Gastroesophageal sphincter (tissue), 4 donors: ENCODE results near the gene CD14. TPM values are rescaled to one million over a fixed set of nuclear protein-coding genes. Genes with fewer than 3 reads are reported as not detected.

Experiments used
- ATAC-seq: fragments of 150-250 bp; one replicate; pipeline ENCODE4 v1.9.1; 2016; ENCODE audit warnings: mild to moderate bottlenecking, moderate library complexity
- H3K27ac ChIP-seq, 4 donors: fragments of 200-600 bp; sonication (generic) in 3 of 4; 1 replicate in 3 of 4; 2 replicates in 1 of 4; pipeline ENCODE4 v1.5.1; 2016 to 2019
- H3K27me3 ChIP-seq: fragments of 200-600 bp; sonication (generic); one replicate; pipeline ENCODE4 v1.5.1; 2019
- H3K36me3 ChIP-seq, 2 donors: fragments of 200-600 bp; sonication (generic); one replicate each; pipeline ENCODE4 v1.5.1; 2019; ENCODE audit warnings: control low read depth in 1 of 2
- H3K4me1 ChIP-seq, 3 donors: fragments of 200-600 bp; sonication (generic); 1 replicate in 2 of 3; 2 replicates in 1 of 3; pipeline ENCODE4 v1.5.1; 2016 to 2019; ENCODE audit warnings: control low read depth in 2 of 3
- H3K4me3 ChIP-seq, 2 donors: fragments of 200-600 bp; sonication (generic); one replicate each; pipeline ENCODE4 v1.5.1; 2019; ENCODE audit warnings: mild to moderate bottlenecking in 1 of 2, moderate library complexity in 1 of 2
- H3K9me3 ChIP-seq, 3 donors: fragments of 200-600 bp; sonication (generic); one replicate each; pipeline ENCODE4 v1.5.1; 2017 to 2019; ENCODE audit warnings: control low read depth in 2 of 3
- EP300 ChIP-seq: sonication (generic); formaldehyde crosslinking; IDR thresholded peaks from one replicate; pipeline ENCODE4 v1.6.1; 2017; ENCODE audit warnings: antibody characterized with exemption, mild to moderate bottlenecking
- POLR2A ChIP-seq, 2 donors: fragments of 450-650 bp; IDR thresholded peaks; one replicate each; pipeline ENCODE4 v1.6.1; 2017; ENCODE audit warnings: antibody characterized with exemption in 2 of 2, mild to moderate bottlenecking in 2 of 2, moderate library complexity in 1 of 2
- POLR2AphosphoS5 ChIP-seq: sonication (generic); formaldehyde crosslinking; IDR thresholded peaks from one replicate; pipeline ENCODE4 v1.6.1; 2017; ENCODE audit warnings: antibody characterized with exemption
- WGBS, 2 donors: methylation state at CpG; one replicate each; pipeline ENCODE4 v1.1.5; 2018; ENCODE audit warnings: low coverage in 1 of 2; 5-methylcytosine and 5-hydroxymethylcytosine counted together
- total RNA-seq, 4 donors: library from RNA; depleted of rRNA; stranded (reverse); fragments of >200 nt; gene quantifications; one replicate each; pipeline ENCODE4 v1.1.0, GENCODE V29; 2016
- TF ChIP-seq, protein P1 (sequence below), 4 experiments: fragments of 200-600 bp in 2 of 4; fragments of 450-650 bp in 2 of 4; sonication (generic) in 1 of 4; IDR thresholded peaks; one replicate each; pipeline ENCODE4 v1.5.1; 2017 to 2019; ENCODE audit warnings: antibody characterized with exemption in 4 of 4, mild to moderate bottlenecking in 2 of 4, moderate library complexity in 2 of 4

Gene CD14
- total RNA-seq, 4 donors from 2014 or later: 20.4 to 84.5 (median 37.9) TPM

DNA sequence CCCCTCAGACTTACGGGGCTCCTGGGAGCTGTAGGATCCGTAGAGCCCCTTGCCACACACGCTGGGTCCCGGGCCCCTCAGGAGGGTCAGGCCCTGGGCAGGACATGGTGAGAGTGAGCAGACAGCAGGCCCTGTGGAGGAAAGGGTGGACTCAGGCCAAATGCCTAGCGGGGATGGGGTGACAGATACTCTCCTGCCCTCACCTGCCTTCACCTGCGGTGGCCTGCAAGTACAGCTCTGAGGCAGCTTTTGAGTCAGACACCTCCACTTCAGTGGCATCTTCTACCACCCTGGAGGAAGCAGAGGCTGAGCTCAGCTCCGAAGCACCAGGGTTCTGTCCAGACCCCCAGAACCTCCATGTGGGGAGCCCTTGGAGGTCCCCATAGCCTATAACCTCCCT, 42.1 kb downstream of the CD14 start:
- peaks cover 5% of the 10 kb centered on the region for H3K27me3 ChIP-seq
- WGBS, 2 donors: 89 to 91% methylated on average over 1 to 3 of the region's 7 CpGs

DNA sequence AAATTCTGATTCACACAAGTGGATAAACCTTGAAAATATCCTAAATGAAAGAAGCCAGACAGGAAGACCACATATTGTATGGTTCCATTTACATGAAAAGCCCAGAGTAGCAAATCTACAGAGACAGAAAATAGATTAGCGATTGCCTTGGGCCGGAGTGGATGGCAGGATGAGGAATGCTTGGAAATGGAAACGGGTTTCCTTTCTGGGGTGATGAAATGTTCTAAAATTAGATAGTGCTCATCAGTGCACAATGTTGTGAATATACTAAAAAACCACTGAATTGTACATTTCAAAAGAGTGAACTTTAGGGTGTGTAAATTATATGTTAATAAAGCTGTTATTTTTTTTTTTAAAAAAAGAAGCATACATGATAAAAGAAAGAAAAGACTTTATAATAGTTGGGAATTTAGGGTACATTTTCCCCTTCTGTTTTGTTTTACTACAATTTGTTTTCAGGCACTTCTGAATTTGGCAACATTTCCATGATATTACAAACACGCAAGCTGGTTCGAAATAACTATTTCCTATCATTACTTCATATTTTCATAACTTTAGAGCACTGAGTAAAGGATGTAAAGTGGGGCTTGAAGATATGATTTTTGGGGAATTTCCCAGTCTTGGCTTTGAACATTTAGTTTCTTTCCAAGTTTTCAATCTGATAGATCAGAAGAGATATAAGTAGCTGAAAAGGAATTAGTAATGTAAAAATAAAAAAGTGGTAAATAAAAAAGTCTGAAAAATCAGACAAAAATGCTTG, 44.5 kb downstream of the CD14 start:
- no peak for TF ChIP-seq EP300
- TF ChIP-seq, protein P1, sequence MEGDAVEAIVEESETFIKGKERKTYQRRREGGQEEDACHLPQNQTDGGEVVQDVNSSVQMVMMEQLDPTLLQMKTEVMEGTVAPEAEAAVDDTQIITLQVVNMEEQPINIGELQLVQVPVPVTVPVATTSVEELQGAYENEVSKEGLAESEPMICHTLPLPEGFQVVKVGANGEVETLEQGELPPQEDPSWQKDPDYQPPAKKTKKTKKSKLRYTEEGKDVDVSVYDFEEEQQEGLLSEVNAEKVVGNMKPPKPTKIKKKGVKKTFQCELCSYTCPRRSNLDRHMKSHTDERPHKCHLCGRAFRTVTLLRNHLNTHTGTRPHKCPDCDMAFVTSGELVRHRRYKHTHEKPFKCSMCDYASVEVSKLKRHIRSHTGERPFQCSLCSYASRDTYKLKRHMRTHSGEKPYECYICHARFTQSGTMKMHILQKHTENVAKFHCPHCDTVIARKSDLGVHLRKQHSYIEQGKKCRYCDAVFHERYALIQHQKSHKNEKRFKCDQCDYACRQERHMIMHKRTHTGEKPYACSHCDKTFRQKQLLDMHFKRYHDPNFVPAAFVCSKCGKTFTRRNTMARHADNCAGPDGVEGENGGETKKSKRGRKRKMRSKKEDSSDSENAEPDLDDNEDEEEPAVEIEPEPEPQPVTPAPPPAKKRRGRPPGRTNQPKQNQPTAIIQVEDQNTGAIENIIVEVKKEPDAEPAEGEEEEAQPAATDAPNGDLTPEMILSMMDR (IDR thresholded peaks at IDR 0.05): no peak
- no peak for TF ChIP-seq POLR2AphosphoS5
- TF ChIP-seq POLR2A (IDR thresholded peaks at IDR 0.05): no peak
- H3K27me3 ChIP-seq: no peaks in the 10 kb centered on the region
- WGBS, 2 donors: 38 to 39% methylated on average over 5 of the region's 5 CpGs
- peak; percentile 62 for ATAC-seq
- no peaks in the 10 kb centered on the region for H3K4me1 ChIP-seq
- H3K27ac ChIP-seq: peak overlapping the region in 1 of 4 donors; percentile 26
- no peak overlapping the region for H3K4me3 ChIP-seq
- no peaks in the 10 kb centered on the region for H3K9me3 ChIP-seq
- H3K36me3 ChIP-seq: no peaks in the 10 kb centered on the region

More for the DNA sequence above, 42.1 kb downstream of the CD14 start:
- no peak for ATAC-seq
- no peak overlapping the region for H3K4me3 ChIP-seq
- no peaks in the 10 kb centered on the region for H3K36me3 ChIP-seq
- no peak overlapping the region for H3K27ac ChIP-seq
- TF ChIP-seq, protein P1 (IDR thresholded peaks at IDR 0.05): no peak
- TF ChIP-seq POLR2A (IDR thresholded peaks at IDR 0.05) (no peak), POLR2AphosphoS5 (no peak), EP300 (no peak)
- H3K9me3 ChIP-seq: no peaks in the 10 kb centered on the region
- H3K4me1 ChIP-seq: no peaks in the 10 kb centered on the region

DNA sequence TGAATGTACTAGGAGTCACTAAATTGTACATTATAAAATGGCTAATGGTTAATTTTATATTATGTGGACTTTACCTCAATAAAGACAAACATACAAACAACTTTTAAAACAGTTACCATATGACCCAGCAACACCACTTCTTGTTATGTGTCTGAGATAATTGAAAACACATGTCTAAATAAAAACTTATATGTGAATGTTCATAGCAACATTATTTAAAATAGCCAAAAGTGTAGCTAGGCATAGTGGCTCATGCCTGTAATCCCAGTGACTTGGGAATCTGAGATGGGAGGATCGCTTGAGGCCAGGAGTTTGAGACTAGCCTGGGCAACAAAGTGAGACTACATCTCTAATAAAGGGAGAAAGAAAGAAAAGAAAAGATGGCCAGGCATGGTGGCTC, 45.5 kb downstream of the CD14 start:
- H3K9me3 ChIP-seq: peaks cover 0 to 6% (median 0%) of the 10 kb centered on the region in 3 donors
- H3K27ac ChIP-seq: no peak overlapping the region
- TF ChIP-seq POLR2A (IDR thresholded peaks at IDR 0.05) (no peak), EP300 (no peak), POLR2AphosphoS5 (no peak)
- TF ChIP-seq, protein P1 (IDR thresholded peaks at IDR 0.05): no peak
- H3K36me3 ChIP-seq: no peaks in the 10 kb centered on the region
- no peak for ATAC-seq
- H3K27me3 ChIP-seq: no peaks in the 10 kb centered on the region
- no peak overlapping the region for H3K4me3 ChIP-seq
- WGBS, 2 donors: 100% methylated on average over 1 of the region's 1 CpG
- H3K4me1 ChIP-seq: no peaks in the 10 kb centered on the region

Other genes with a start within 250 kb of the CD14 start
- 100 to 1,000 TPM in 1 of 4 donors, 10 to 100 TPM in 3; 52.7 to 156 (median 84.5) TPM for gene ANKHD1, start 231.3 kb downstream of the CD14 start, total RNA-seq
- 10 to 100 TPM in 2 of 4 donors, 1 to 10 TPM in 2; 1.8 to 21.5 (median 11.2) TPM for gene EIF4EBP3, start 85.5 kb downstream of the CD14 start, total RNA-seq
- gene SRA1, start 75.7 kb downstream of the CD14 start, total RNA-seq: 10 to 100 TPM; 17.5 to 29.4 (median 23.2) TPM
- 10 to 100 TPM in 3 of 4 donors, 1 to 10 TPM in 1; 9.7 to 25.1 (median 17.5) TPM for gene APBB3, start 68.6 kb downstream of the CD14 start, total RNA-seq
- gene SLC35A4, start 68.3 kb downstream of the CD14 start, total RNA-seq: 10 to 100 TPM; 24.5 to 52.0 (median 32.7) TPM
- 10 to 100 TPM; 10.9 to 72.1 (median 26.7) TPM for gene TMCO6, start 6.3 kb upstream of the CD14 start, total RNA-seq
- gene NDUFA2, start 14.5 kb upstream of the CD14 start, total RNA-seq: 10 to 100 TPM; 38.6 to 61.5 (median 46.1) TPM
- gene IK, start 14.7 kb upstream of the CD14 start, total RNA-seq: 100 to 1,000 TPM; 130 to 168 (median 131) TPM
- 10 to 100 TPM; 15.6 to 25.1 (median 16.9) TPM for gene WDR55, start 31.7 kb upstream of the CD14 start, total RNA-seq
- under 1 TPM in 3 of 4 donors, not detected in 1; 0.19 to 0.67 (median 0.62) TPM for gene DND1, start 40.4 kb upstream of the CD14 start, total RNA-seq
- 10 to 100 TPM; 65.9 to 67.9 (median 67.1) TPM for gene HARS1, start 58.2 kb upstream of the CD14 start, total RNA-seq
- 10 to 100 TPM; 16.0 to 41.6 (median 25.5) TPM for gene HARS2, start 58.3 kb upstream of the CD14 start, total RNA-seq
- 10 to 100 TPM; 35.8 to 47.2 (median 45.0) TPM for gene ZMAT2, start 67.3 kb upstream of the CD14 start, total RNA-seq
- not detected for gene PCDHA1, start 153.0 kb upstream of the CD14 start, total RNA-seq
- under 1 TPM in 2 of 4 donors, not detected in 2; 0.19 to 0.27 TPM for gene PCDHA2, start 161.7 kb upstream of the CD14 start, total RNA-seq
- 1 to 10 TPM in 1 of 4 donors, under 1 TPM in 3; 0.32 to 1.4 (median 0.70) TPM for gene PCDHA3, start 167.9 kb upstream of the CD14 start, total RNA-seq
- gene PCDHA4, start 173.9 kb upstream of the CD14 start, total RNA-seq: under 1 TPM in 3 of 4 donors, not detected in 1; 0.13 to 0.96 (median 0.31) TPM
- gene PCDHA5, start 188.4 kb upstream of the CD14 start, total RNA-seq: under 1 TPM in 3 of 4 donors, not detected in 1; 0.27 to 0.31 (median 0.27) TPM
- gene PCDHA6, start 194.8 kb upstream of the CD14 start, total RNA-seq: 1 to 10 TPM in 1 of 4 donors, under 1 TPM in 3; 0.31 to 1.4 (median 0.73) TPM
- under 1 TPM in 3 of 4 donors, not detected in 1; 0.27 to 0.47 (median 0.35) TPM for gene PCDHA7, start 201.1 kb upstream of the CD14 start, total RNA-seq
- gene PCDHA8, start 208.0 kb upstream of the CD14 start, total RNA-seq: under 1 TPM in 1 of 4 donors, not detected in 3; 0.15 TPM
- under 1 TPM in 3 of 4 donors, not detected in 1; 0.13 to 0.47 (median 0.23) TPM for gene PCDHA9, start 215.2 kb upstream of the CD14 start, total RNA-seq
- 1 to 10 TPM in 3 of 4 donors, under 1 TPM in 1; 0.94 to 2.5 (median 1.4) TPM for gene PCDHA10, start 222.7 kb upstream of the CD14 start, total RNA-seq
- gene PCDHA11, start 235.8 kb upstream of the CD14 start, total RNA-seq: 1 to 10 TPM in 1 of 4 donors, under 1 TPM in 3; 0.13 to 1.9 (median 0.89) TPM
- gene PCDHA12, start 242.1 kb upstream of the CD14 start, total RNA-seq: 1 to 10 TPM in 3 of 4 donors, under 1 TPM in 1; 0.54 to 4.7 (median 1.5) TPM
- gene PCDHA13, start 248.9 kb upstream of the CD14 start, total RNA-seq: 1 to 10 TPM in 2 of 4 donors, under 1 TPM in 2; 0.22 to 2.5 (median 0.79) TPM